ENCODE results near the gene ST7. TPM values are rescaled to one million over a fixed set of nuclear protein-coding genes. Genes with fewer than 3 reads are reported as not detected.
A peak's percentile ranks its signal among the peaks of the same experiment; 100 is the strongest.
"Not testable (repeated sequence)": the region's sequence is repeated elsewhere in the genome, so short reads cannot be mapped to it uniquely, and the experiment has no call there.

ST7 gene
- total RNA-seq, 1 experiment from 2014 or later = 19.4 TPM

- no peak for DNase-seq (ENCODE audit: low spot score)
Measured at GRCh38 chr7:117094457-117094856, 141.2 kb downstream of the ST7 start.

GRCh38 chr7:117095055-117095454 is 141.8 kb downstream of the ST7 start:
- no peak for DNase-seq (ENCODE audit: low spot score)

DNA sequence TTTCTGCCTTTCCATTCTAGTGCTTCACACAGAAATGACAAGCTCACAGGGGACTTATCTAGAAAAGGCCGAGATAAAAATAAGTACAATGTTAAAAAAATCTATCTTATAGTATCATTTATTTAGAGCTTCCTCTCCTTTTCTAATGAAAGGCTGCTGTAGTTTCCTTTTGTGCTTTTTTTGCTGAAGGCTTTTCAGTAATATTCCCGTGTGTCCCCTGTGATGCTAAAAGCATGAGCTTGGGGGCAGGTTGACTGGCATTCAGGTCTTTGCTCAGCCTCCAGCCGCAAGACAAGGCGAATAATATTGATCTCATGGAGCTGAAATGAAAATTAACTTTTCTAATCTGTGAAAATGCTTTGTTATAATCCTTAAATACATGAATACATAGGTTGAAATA is 143.0 kb downstream of the ST7 start:
- no peak for DNase-seq (ENCODE audit: low spot score)

DNA sequence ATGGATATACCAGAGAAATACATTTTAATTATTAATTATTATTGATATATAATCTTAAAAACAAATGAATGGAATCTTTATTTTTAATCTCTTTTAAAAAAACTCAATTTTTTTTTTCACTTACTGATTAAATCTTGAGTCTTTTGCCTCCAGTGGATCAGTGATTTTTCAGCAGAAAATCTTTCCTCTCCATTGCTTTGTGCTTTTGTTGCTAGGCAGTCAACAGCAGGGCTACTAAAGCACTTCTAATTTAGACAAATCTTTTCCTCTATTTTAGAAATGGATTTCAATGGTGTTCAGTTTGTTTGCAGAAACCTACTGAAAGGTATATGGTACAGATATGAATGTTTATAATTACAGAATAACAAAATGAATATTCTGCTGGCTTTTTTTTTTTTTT is 143.6 kb downstream of the ST7 start:
- DNase-seq (ENCODE audit: low spot score) = no peak

DNA sequence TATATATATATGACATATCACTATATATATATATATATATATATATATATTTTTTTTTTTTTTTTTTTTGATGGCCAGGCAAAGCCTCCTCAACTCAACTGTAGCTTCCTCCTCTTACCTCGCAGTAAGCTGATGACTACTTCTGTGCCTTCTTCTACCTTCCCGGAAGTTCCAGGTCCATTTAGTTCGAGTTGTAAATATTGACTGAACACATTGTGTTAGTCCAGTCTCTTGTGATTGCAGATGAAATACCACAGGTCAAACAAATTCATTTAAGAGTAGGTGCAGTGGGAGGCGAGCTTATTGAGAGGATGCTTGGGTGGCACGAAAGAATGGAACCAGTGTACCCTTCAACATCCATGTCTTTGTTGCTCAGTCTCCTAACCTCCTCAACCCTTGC is 144.6 kb downstream of the ST7 start:
- DNase-seq (ENCODE audit: low spot score) = no peak

- DNase-seq (ENCODE audit: low spot score) = no peak
Measured at GRCh38 chr7:117098457-117098856, 145.2 kb downstream of the ST7 start.

- no peak for DNase-seq (ENCODE audit: low spot score)
Measured at GRCh38 chr7:117101026-117101425, 147.7 kb downstream of the ST7 start.

- no peak for DNase-seq (ENCODE audit: low spot score)
Measured at GRCh38 chr7:117110480-117111315, 157.4 kb downstream of the ST7 start.

- DNase-seq (ENCODE audit: low spot score) = no peak
Measured at GRCh38 chr7:117111535-117111934, 158.2 kb downstream of the ST7 start.

DNA sequence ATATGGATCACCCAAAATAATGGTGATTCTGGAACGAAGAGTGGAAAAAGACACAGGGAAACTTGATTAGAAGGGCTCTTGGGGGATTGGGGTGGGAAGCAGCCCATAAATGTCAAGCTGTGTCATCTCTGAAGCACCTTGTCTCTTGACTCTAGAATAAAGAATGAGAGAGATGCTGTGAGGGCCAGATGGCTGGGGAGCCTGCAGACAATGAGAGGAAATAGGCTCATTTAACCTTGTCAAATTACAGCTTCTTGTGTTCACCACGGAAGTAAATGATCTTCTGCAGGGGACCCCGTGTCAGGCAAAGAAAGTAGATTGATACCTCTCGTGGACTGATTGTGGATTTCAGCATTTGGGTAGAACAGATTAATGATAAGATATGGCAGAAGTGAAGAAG is 159.3 kb downstream of the ST7 start:
- no peak for DNase-seq (ENCODE audit: low spot score)

GRCh38 chr7:117113871-117114270 is 160.6 kb downstream of the ST7 start:
- DNase-seq (ENCODE audit: low spot score) = no peak

DNA sequence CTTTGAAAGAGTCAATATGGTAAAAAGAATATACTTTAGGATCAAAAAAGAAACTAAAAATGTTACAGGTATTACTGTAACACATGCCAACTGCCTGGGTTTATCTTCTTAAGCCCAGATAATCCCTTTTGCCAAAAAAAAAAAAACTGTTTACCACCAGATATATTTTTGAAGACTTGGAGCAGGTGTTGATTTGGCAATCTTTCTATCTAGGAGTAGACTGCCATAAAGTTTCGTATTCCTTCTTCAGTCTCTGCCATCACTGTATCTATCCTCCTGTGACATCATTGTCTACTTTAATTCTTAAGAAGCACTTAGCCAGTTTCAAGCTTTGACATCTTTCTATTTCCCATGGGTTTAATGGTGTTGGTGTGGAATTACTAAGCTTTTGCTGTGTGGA is 161.0 kb downstream of the ST7 start:
- DNase-seq (ENCODE audit: low spot score) = no peak

- no peak for DNase-seq (ENCODE audit: low spot score)
Measured at GRCh38 chr7:117116211-117116610, 162.9 kb downstream of the ST7 start.

- no peak for DNase-seq (ENCODE audit: low spot score)
Measured at GRCh38 chr7:117117172-117117571, 163.9 kb downstream of the ST7 start.

GRCh38 chr7:117118579-117119180 is 165.4 kb downstream of the ST7 start:
- DNase-seq (ENCODE audit: low spot score) = no peak

GRCh38 chr7:117119192-117119924 is 166.1 kb downstream of the ST7 start:
- peak; percentile 95 for DNase-seq (ENCODE audit: low spot score)

DNA sequence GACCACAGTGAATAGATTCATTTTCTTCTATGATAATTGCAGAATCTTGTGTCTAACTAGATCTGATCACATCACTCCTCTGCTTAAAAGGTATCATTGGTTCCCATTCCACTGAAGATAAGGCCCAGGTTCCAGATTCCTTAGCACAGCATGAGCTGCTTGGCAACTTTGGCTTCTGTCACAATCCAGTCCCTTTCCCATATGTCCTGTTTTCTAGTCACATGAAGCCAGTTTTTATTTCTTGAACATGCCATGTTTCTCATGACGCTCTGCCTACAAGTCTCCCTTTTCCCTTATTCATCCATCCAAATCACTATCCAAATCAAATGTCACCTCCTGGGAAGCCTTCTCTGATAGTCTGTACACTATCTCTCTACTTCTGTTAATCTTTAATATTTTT is 167.0 kb downstream of the ST7 start:
- not testable (repeated sequence) for DNase-seq (ENCODE audit: low spot score)

GRCh38 chr7:117122036-117122435 is 168.7 kb downstream of the ST7 start:
- not testable (repeated sequence) for DNase-seq (ENCODE audit: low spot score)

DNA sequence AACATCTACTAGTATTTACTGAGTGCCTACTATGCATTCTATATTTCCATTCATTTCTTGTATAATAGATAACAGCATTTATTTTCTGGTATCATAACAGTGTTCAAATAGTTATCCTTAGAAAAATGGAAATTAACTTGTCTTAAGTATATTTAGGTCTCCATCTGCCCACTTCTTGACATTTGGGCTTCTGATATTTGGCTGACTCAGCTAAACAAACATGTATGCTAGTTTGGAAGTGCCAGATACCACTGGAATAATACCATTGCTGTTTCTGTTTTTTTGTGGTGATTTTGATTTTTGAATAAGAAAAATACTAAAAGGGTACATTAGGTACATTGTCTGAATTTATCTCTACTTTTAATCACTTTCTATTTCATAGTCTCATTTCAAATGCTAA is 169.2 kb downstream of the ST7 start:
- DNase-seq (ENCODE audit: low spot score) = no peak

DNA sequence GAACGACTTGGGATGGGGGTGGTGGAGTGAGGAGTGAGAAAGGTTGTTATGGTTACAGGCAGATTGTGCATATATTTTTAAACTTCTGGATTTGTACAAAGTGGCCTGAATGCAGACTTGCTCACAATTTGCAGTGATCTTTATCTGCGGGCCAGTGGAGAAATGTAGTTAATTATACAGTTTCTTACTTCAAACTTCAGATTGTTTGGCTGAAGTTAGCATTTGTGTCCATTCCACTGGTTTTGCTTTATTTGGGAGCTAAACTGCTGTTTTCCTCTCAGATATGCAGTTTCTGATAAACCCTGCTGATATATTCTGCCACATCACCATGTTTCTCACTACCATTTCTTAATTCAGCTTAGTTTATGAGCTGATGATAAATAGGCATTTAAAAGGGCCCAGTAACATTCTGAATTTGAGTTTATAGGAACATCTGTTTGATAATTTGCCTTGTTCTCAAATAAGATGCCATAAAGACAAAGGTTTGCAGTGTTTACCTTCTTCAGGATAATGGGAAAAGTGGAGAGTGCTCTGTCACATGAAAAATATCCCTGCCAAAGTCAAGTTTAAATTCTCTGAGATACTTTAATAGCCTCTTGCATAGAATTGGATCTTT is 170.1 kb downstream of the ST7 start:
- no peak for DNase-seq (ENCODE audit: low spot score)

DNA sequence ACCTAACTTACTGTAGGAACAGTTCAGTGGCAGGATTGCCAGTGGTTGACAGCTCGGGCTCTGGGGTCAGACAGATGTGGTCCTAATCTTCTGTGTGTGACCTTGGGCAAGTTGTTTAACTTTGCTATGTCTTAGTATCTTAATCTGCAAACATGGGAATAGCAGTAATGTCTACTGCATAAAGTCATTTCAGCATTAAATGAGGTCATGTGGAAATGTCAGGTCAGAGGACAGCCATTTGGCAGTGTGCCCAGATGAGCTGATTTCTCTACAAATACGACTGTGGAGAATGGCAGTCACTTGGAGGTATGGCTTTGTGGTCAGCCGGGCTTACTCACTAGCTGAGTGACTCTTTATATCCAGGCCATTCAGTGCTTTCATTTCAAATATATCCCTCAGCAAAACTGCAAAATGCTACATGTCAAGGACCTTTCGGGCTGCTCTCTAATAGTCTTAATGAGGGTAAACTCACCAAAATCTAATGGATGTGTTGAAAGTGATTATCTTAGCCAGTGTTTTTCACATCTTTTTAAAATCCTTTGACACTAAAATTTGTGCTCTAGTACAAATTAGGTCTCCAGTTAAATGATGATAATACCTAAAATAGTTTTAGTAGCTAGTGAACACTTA is 171.4 kb downstream of the ST7 start:
- peak; percentile 99 for DNase-seq (ENCODE audit: low spot score)

DNA sequence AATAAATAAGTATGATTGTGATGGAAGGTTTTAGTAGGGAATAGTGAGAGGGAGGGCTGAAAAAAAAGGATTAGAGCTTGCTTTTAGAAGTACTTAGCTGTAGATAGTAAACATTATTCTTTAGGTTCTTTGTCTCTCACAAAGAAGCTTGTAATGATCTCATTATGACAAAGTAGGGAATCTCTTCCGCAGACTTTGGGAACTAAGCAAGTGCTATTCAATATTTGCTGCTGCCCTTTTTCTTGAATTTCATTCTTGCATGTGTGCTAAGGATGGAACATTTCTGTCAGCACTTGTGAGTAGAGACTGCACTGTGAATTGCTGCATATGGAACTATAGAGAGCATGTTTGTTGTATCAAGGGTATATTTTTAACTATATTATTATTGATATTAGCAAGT is 173.4 kb downstream of the ST7 start:
- no peak for DNase-seq (ENCODE audit: low spot score)
